ENCODE data around the gene C1GALT1.

The C1GALT1 gene

GRCh38 chr7:7202375-7202720 lies 20.0 kb downstream of the C1GALT1 start:
- DNase-seq: no peak

GRCh38 chr7:7203813-7204575 lies 21.6 kb downstream of the C1GALT1 start:
- no peak for DNase-seq

DNA sequence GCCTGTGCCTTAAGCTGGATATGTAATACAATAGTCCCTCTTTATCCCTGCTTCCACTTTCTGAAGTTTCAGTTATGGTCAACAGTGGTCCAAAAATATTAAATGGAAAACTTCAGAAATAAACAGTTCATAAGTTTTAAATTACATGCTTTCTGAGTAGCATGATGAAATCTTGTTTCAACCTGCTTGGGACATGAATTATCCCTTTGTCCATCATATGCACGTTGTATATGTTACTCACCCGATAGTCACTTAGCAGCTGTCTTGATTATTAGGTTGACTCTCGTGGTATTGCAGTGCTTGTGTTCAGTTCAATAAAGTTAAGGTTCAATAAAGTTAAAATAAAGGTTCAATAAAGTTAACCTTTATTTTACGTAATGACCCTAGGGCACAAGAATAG lies 25.5 kb downstream of the C1GALT1 start:
- DNase-seq: no peak

GRCh38 chr7:7208520-7208919 lies 26.2 kb downstream of the C1GALT1 start:
- DNase-seq: no peak

GRCh38 chr7:7209412-7210050 lies 27.2 kb downstream of the C1GALT1 start:
- no peak for DNase-seq

GRCh38 chr7:7210475-7211237 lies 28.3 kb downstream of the C1GALT1 start:
- no peak for DNase-seq

- DNase-seq: no peak
Measured at GRCh38 chr7:7212612-7213011, 30.3 kb downstream of the C1GALT1 start.

GRCh38 chr7:7214398-7215347 lies 32.3 kb downstream of the C1GALT1 start:
- no peak for DNase-seq

DNA sequence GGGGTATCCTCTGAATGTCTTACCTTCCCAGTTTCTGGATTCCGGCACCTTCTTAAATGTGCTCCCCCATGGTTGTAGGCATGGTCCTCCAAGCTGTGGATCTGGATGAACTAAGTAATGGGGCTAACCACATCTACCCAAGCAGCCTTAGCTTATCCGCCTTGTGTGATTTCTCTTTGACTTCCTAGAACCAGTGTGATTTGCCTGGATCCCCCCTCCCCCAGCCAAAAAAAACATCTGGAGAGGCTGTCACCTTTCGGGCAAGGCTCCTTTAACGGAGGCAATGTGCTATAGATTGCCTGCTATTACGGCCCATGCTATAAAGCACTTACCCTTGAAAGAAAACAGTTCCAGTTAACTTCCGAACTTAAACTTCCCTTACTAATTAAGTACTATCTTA lies 33.9 kb downstream of the C1GALT1 start:
- DNase-seq: no peak

- DNase-seq: no peak
Measured at GRCh38 chr7:7219216-7219615, 36.9 kb downstream of the C1GALT1 start.

- DNase-seq: no peak
Measured at GRCh38 chr7:7220821-7221220, 38.5 kb downstream of the C1GALT1 start.

DNA sequence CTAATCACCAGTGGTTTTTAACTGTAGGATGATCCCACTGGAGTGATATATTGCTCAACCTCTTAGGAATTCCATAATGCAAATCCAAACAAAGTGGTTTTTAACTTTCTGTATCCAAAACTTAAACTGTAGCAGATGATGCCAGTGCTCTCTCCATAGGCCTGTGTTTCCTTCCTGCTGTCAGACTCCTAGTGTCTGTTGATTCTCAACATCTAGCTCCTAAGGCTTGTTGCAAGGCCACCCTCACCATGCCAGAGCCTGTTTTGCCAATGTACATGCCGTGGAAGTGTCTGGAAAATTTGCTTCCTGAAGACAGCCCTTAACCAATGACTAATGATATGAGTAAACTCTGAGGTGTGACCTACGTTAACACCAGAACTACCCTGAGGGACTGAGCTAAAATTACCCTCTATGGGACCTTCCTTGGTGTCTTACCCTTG lies 39.3 kb downstream of the C1GALT1 start:
- no peak for DNase-seq

DNA sequence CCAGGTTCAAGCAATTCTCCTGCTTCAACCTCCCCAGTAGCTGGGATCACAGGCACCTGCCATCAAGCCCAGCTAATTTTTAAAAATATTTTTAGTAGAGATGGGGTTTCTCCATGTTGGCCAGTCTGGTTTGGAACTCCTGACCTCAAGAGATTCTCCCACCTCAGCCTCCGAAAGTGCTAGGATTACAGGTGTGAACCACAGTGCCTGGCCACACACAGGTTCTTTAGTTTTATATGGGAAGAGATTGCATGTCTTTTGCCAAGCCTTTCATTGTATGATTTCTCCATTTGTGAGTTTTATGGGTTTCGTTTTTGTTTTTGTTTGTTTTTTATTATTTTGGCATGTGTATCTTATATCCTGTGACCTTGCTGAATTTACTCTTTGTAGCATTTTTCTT lies 40.9 kb downstream of the C1GALT1 start:
- no peak for DNase-seq

- no peak for DNase-seq
Measured at GRCh38 chr7:7226407-7226806, 44.1 kb downstream of the C1GALT1 start.

DNA sequence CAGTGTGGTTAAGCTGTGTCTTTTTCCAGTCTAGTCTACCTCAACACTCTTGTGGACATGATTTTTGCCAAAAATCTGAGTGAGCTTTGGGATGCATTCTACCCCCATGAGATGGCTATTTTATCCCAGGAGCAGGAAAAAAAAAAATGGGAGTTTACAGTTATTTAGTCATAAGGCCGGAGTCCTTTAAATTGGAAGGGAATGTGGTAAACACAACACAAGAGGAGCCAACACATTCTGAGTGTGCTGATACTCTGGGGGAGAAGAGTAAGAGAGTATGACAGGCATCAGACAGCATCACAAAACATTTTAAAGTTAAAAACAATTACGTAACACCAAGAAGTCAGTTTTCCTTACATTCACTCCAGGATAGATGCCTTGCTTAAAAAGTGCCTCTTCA lies 46.1 kb downstream of the C1GALT1 start:
- no peak for DNase-seq

- DNase-seq: no peak
Measured at GRCh38 chr7:7228967-7229366, 46.6 kb downstream of the C1GALT1 start.

DNA sequence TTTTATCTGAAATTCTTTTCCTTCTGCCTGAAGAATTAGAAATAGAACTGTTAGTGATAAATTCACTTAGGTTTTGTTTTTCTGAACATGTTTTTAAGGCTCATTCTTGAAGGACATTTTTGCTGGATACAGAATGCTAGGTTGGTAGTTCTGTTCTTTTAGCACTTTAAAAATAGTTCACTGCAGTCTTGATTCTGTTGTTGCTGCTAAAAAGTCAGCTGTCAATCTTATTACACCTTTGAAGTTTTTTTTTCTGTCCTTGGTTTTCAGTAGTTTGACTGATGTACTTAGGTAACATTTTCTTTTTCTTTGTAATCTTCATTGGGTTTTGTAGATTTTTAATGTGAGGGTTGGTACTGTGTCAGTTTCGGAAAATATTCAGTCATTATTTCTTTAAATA lies 48.7 kb downstream of the C1GALT1 start:
- DNase-seq: no peak

DNA sequence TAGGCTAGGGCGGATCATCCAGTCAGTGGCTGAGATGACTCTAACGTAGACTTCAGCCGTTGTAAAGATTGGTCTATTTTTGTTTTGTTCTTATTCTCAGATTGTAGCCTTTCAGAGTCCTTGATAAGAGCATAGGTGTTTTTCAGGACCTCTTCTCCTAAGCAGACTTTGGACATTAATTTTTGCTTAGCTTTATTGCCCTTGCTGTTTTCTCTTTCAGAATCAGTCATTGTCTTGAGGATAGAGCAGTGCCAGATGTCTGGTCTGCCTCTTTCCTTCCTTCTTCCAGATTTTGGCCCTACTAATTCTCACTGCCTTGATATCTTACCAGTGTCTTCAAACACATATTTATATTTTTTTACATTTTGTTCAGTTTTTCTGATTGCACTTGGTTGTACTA lies 49.5 kb downstream of the C1GALT1 start:
- DNase-seq: no peak

GRCh38 chr7:7235347-7235746 lies 53.0 kb downstream of the C1GALT1 start:
- DNase-seq: no peak

DNA sequence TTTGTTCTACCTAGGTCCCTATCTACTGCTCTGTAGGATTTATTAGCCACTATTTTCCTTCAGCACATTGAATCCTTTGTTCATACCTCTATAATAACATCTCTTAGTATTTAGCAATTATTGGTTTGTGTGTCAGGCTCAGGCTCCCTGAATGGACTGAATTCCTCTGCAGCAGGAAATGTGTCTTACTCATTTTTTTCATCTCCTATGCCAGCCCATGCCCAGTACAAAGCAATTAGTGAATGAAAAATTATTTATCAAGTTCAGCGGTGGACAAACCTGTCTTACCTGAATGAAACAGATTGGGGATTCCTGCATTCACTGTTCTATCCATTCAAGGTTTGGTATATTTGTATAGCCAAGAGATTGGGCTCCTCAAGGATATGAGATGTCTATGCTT lies 53.7 kb downstream of the C1GALT1 start:
- no peak for DNase-seq

DNA sequence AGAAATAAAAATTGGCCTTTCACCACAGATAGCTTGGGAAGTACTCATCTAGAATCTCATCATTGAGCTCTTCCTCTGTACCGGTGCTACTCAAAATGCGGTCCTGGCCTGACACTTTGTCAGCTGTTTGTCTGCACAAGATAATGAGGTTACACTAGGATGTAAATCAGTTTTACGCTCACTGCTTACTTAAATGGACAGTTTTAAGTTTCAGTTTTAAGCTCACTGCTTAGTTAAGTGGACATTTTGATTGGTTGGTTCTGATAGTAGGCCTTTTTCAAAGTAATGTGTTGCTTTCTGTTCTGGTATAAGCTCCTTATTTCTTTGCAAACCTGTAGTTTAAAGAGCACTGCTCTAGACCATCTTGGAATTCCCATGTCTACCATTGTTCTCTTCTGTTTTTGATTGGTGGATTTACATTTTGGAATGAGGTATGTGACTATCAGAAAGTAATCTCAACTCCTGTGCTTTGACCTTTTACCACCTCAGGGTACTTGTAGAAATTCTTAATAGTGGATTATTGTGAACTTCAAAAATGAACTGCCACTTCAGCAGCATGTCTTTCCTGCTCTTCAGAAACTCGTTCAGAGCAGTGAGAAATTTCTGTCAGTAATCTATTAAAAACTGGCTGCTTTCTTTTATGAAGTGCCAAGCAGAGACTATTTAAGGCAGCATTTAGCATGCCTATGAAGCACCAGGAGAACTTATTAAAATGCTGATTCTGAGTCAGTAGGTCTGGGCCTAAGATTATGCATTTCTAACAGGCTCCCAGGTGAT lies 55.0 kb downstream of the C1GALT1 start:
- DNase-seq: no peak

GRCh38 chr7:7237978-7238267 lies 55.6 kb downstream of the C1GALT1 start:
- no peak for DNase-seq

All from stimulated activated CD4-positive, alpha-beta T cell treated with anti-CD3 and anti-CD28 coated beads, Interleukin-15, amount 100 ng/mL, for 24 hours (primary cell).